Stimulated activated CD8-positive, alpha-beta memory T cell treated with anti-CD3 and anti-CD28 coated beads, Interleukin-4, amount 100 ng/mL, for 48 hours (primary cell): Measurements from ENCODE around the gene KIF26A.
"Not testable (repeated sequence)": the region's sequence is repeated elsewhere in the genome, so short reads cannot be mapped to it uniquely, and the experiment has no call there.

Experiments
- DNase-seq: peaks from one replicate; pipeline ENCODE4 v3.0.0-alpha.2; 2020

Gene KIF26A

GRCh38 chr14:104145826-104146601, 7.6 kb downstream of the KIF26A start:
- no peak for DNase-seq

GRCh38 chr14:104146651-104147345, 8.4 kb downstream of the KIF26A start:
- DNase-seq: no peak

- DNase-seq: no peak
Observed at GRCh38 chr14:104147346-104148125, 9.1 kb downstream of the KIF26A start.

- DNase-seq: no peak
Observed at GRCh38 chr14:104148433-104149277, 10.3 kb downstream of the KIF26A start.

GRCh38 chr14:104149278-104149595, 10.8 kb downstream of the KIF26A start:
- no peak for DNase-seq

- DNase-seq: peak; percentile 31
Observed at GRCh38 chr14:104149617-104150135, 11.3 kb downstream of the KIF26A start.

GRCh38 chr14:104150136-104151025, 12.0 kb downstream of the KIF26A start:
- peak; percentile 32 for DNase-seq

GRCh38 chr14:104151026-104151381, 12.6 kb downstream of the KIF26A start:
- DNase-seq: no peak

GRCh38 chr14:104151566-104152245, 13.3 kb downstream of the KIF26A start:
- DNase-seq: no peak

- DNase-seq: no peak
Observed at GRCh38 chr14:104152246-104152575, 13.8 kb downstream of the KIF26A start.

- no peak for DNase-seq
Observed at GRCh38 chr14:104152686-104153393, 14.5 kb downstream of the KIF26A start.

GRCh38 chr14:104153394-104153755, 15.0 kb downstream of the KIF26A start:
- DNase-seq: not testable (repeated sequence)

GRCh38 chr14:104154246-104154645, 15.9 kb downstream of the KIF26A start:
- no peak for DNase-seq

GRCh38 chr14:104155513-104155912, 17.1 kb downstream of the KIF26A start:
- DNase-seq: no peak

GRCh38 chr14:104156142-104156541, 17.8 kb downstream of the KIF26A start:
- DNase-seq: no peak

GRCh38 chr14:104157016-104157928, 18.9 kb downstream of the KIF26A start:
- DNase-seq: no peak

GRCh38 chr14:104158827-104159798, 20.7 kb downstream of the KIF26A start:
- no peak for DNase-seq

- no peak for DNase-seq
Observed at GRCh38 chr14:104159990-104160389, 21.6 kb downstream of the KIF26A start.
